IMR-90 (cell line): ENCODE data around the gene SCAMP4. TPM values are rescaled to one million over a fixed set of nuclear protein-coding genes. Genes with fewer than 3 reads are reported as not detected.

Experiments
- CHD1 ChIP-seq: IDR thresholded peaks from 2 replicates; pipeline ENCODE4 v1.6.1; 2012; ENCODE audit warnings: low read depth, low read length, improper control_type of control experiment
- MAZ ChIP-seq: IDR thresholded peaks from 2 replicates; pipeline ENCODE4 v1.6.1; 2012; ENCODE audit warnings: low read depth, mild to moderate bottlenecking, low read length, improper control_type of control experiment, moderate library complexity, borderline replicate concordance
- polyA plus RNA-seq, 3 experiments: library from polyadenylated mRNA; depleted of rRNA; stranded (reverse); fragments of >200 nt; gene quantifications; 2 replicates each; pipeline ENCODE4 v1.2.3, GENCODE V29; 2012; ENCODE audit warnings: low replicate concordance in 1 of 3
- total RNA-seq: library from RNA; depleted of rRNA; stranded (reverse); fragments of >200 nt; gene quantifications from 2 replicates; pipeline ENCODE4 v1.2.3, GENCODE V29; 2012
- TF ChIP-seq, protein P1 (sequence below): fragments of 150-350 bp; IDR thresholded peaks from 2 replicates; pipeline ENCODE4 v1.6.1; 2016; ENCODE audit warnings: low read depth, mild to moderate bottlenecking, low read length, moderate library complexity, borderline replicate concordance

The SCAMP4 gene
- total and polyA plus RNA-seq, 2 of the 4 experiments (the other 2 are of a cell fraction) = 16.1 to 28.1 TPM

GRCh38 chr19:1905110-1905862, at the start of gene SCAMP4, which contains the start of gene ADAT3 (continued):
- peak; percentile 99 for TF ChIP-seq MAZ
- TF ChIP-seq CHD1 = no peak
- TF ChIP-seq, protein P1, sequence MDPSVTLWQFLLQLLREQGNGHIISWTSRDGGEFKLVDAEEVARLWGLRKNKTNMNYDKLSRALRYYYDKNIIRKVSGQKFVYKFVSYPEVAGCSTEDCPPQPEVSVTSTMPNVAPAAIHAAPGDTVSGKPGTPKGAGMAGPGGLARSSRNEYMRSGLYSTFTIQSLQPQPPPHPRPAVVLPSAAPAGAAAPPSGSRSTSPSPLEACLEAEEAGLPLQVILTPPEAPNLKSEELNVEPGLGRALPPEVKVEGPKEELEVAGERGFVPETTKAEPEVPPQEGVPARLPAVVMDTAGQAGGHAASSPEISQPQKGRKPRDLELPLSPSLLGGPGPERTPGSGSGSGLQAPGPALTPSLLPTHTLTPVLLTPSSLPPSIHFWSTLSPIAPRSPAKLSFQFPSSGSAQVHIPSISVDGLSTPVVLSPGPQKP = 0 out of 2 replicates have a peak, but pooled peaks have one; percentile 6
